Measurements from ENCODE around the gene ZNF414. TPM values are rescaled to one million over a fixed set of nuclear protein-coding genes. Genes with fewer than 3 reads are reported as not detected.

The ZNF414 gene
- total RNA-seq, 2 donors from 2014 or later, result 22.6 to 23.7 TPM

DNA sequence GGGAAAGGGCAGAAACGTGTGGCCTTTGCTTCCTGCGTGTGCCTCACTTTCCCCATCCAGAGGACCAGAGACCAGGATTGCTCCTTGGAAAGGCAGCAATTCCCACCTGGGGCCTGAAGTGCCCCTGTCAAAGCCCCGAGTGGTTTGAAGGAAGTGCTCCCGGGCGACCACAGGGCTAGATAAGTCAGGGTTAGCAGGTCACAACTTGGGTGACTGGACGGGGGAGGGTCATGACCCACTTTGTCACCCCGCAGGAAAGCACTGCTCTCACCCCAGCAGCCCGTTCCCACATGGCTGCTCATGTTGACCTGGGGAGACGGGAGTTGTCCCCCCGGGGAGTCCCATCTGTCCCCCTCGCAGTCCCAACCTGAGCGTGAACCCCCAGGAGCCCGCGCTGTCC lies 12.0 kb downstream of the ZNF414 start:
- no peak overlapping the region for H3K4me3 Mint-ChIP-seq
- no peaks in the 10 kb centered on the region for H3K4me1 ChIP-seq (ENCODE audit: control insufficient read depth, insufficient read depth, low read length)
- H3K36me3 Mint-ChIP-seq (ENCODE audit: low read depth), result no peaks in the 10 kb centered on the region

DNA sequence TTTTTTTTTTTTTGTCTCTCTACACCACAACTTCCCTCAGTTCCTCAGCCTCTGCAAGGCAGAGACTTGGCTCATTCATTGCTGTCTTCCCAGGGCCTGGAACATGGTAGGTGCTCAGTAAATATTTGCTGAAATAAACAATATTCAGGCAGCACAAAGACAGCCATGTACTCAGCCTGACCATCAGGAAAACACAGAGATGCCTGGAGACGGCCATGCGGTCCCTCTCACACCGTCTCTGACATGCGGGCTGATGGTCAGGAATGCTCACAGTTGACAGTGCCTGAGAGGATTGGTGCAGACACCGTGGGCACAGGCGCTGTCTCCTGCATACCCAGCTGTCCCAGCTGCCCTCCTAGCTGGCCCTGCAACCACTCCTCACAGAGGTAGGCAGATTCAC lies 12.5 kb downstream of the ZNF414 start:
- Mint-ChIP-seq H3K9me3 (no peaks in the 10 kb centered on the region), H3K27ac (peak overlapping the region; percentile 39), H3K4me1 (peaks cover 22% of the 10 kb centered on the region), H3K36me3 (ENCODE audit: low read depth) (no peaks in the 10 kb centered on the region), H3K27me3 (ENCODE audit: insufficient read depth) (no peaks in the 10 kb centered on the region), H3K4me3 (no peak overlapping the region)
- Histone ChIP-seq H3K27me3 (ENCODE audit: control insufficient read depth, insufficient read depth, low read length, poor library complexity, severe bottlenecking) (no peaks in the 10 kb centered on the region), H3K9me3 (ENCODE audit: control insufficient read depth, low read length) (no peaks in the 10 kb centered on the region), H3K9ac (ENCODE audit: extremely low read depth, low read length, poor library complexity, severe bottlenecking) (no peak overlapping the region), H3K27ac (ENCODE audit: low read depth, low read length) (no peak overlapping the region), H3K36me3 (ENCODE audit: control insufficient read depth, insufficient read depth, low read length) (no peaks in the 10 kb centered on the region), H3K4me1 (ENCODE audit: control insufficient read depth, insufficient read depth, low read length) (no peaks in the 10 kb centered on the region), H3K4me3 (ENCODE audit: low read length) (no peak overlapping the region)
- WGBS, 2 experiments (ENCODE audit: insufficient coverage in 1 of 2, insufficient read length in 1 of 2), result 89 to 90% methylated on average over 6 of the region's 6 CpGs
- DNase-seq, result peak; percentile 45
- TF ChIP-seq, protein P1, sequence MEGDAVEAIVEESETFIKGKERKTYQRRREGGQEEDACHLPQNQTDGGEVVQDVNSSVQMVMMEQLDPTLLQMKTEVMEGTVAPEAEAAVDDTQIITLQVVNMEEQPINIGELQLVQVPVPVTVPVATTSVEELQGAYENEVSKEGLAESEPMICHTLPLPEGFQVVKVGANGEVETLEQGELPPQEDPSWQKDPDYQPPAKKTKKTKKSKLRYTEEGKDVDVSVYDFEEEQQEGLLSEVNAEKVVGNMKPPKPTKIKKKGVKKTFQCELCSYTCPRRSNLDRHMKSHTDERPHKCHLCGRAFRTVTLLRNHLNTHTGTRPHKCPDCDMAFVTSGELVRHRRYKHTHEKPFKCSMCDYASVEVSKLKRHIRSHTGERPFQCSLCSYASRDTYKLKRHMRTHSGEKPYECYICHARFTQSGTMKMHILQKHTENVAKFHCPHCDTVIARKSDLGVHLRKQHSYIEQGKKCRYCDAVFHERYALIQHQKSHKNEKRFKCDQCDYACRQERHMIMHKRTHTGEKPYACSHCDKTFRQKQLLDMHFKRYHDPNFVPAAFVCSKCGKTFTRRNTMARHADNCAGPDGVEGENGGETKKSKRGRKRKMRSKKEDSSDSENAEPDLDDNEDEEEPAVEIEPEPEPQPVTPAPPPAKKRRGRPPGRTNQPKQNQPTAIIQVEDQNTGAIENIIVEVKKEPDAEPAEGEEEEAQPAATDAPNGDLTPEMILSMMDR (conservative IDR thresholded peaks at IDR 0.05), result no peak

More for the DNA sequence above, 12.0 kb downstream of the ZNF414 start:
- H3K4me3 ChIP-seq (ENCODE audit: low read length), result no peak overlapping the region
- Mint-ChIP-seq H3K27ac (no peak overlapping the region), H3K4me1 (peaks cover 22% of the 10 kb centered on the region), H3K27me3 (ENCODE audit: insufficient read depth) (no peaks in the 10 kb centered on the region), H3K9me3 (no peaks in the 10 kb centered on the region)
- peak; percentile 49 for DNase-seq
- no peak overlapping the region for H3K27ac ChIP-seq (ENCODE audit: low read depth, low read length)
- H3K36me3 ChIP-seq (ENCODE audit: control insufficient read depth, insufficient read depth, low read length), result no peaks in the 10 kb centered on the region
- H3K27me3 ChIP-seq (ENCODE audit: control insufficient read depth, insufficient read depth, low read length, poor library complexity, severe bottlenecking), result no peaks in the 10 kb centered on the region
- WGBS, 2 experiments (ENCODE audit: insufficient coverage in 1 of 2, insufficient read length in 1 of 2), result 80 to 89% methylated on average over 5 to 14 of the region's 14 CpGs
- H3K9me3 ChIP-seq (ENCODE audit: control insufficient read depth, low read length), result no peaks in the 10 kb centered on the region
- TF ChIP-seq, protein P1 (conservative IDR thresholded peaks at IDR 0.05), result no peak
- no peak overlapping the region for H3K9ac ChIP-seq (ENCODE audit: extremely low read depth, low read length, poor library complexity, severe bottlenecking)

DNA sequence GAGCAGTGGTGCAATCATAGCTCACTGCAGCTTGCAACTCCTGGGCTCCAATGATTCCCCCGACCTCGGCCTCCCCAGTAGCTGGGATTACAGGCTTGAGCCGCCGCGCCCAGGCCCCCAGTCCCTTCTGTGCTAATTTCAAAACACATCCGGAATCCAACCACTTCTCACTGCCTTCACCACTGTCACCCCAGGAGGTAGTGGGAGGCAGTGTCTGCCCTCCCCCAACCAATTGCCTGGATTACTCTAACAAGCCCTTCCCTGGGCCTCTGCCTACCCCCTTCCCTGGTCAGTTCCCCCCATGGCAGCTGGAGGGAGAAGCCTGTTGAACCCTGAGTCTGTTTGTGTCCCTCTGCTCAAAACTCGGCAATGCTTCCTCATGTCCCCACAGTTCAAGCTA lies 13.8 kb downstream of the ZNF414 start:
- no peak overlapping the region for H3K4me3 Mint-ChIP-seq
- WGBS, 2 experiments (ENCODE audit: insufficient coverage in 1 of 2, insufficient read length in 1 of 2), result 65 to 74% methylated on average over 3 to 7 of the region's 7 CpGs
- H3K27ac Mint-ChIP-seq, result peak overlapping the region; percentile 56
- DNase-seq, result peak; percentile 56
- no peak overlapping the region for H3K27ac ChIP-seq (ENCODE audit: low read depth, low read length)
- H3K4me1 Mint-ChIP-seq, result peaks cover 18% of the 10 kb centered on the region
- H3K9me3 ChIP-seq (ENCODE audit: control insufficient read depth, low read length), result no peaks in the 10 kb centered on the region
- no peaks in the 10 kb centered on the region for H3K27me3 Mint-ChIP-seq (ENCODE audit: insufficient read depth)
- no peak overlapping the region for H3K9ac ChIP-seq (ENCODE audit: extremely low read depth, low read length, poor library complexity, severe bottlenecking)
- H3K4me1 ChIP-seq (ENCODE audit: control insufficient read depth, insufficient read depth, low read length), result no peaks in the 10 kb centered on the region
- no peaks in the 10 kb centered on the region for H3K36me3 ChIP-seq (ENCODE audit: control insufficient read depth, insufficient read depth, low read length)
- no peaks in the 10 kb centered on the region for H3K36me3 Mint-ChIP-seq (ENCODE audit: low read depth)
- no peak overlapping the region for H3K4me3 ChIP-seq (ENCODE audit: low read length)
- no peaks in the 10 kb centered on the region for H3K9me3 Mint-ChIP-seq
- H3K27me3 ChIP-seq (ENCODE audit: control insufficient read depth, insufficient read depth, low read length, poor library complexity, severe bottlenecking), result no peaks in the 10 kb centered on the region
- TF ChIP-seq, protein P1 (conservative IDR thresholded peaks at IDR 0.05), result no peak
